DMS53 (cell line): ENCODE results near the gene SNRNP25.
"Not testable (repeated sequence)": the region's sequence is repeated elsewhere in the genome, so short reads cannot be mapped to it uniquely, and the experiment has no call there.

Source experiments
- DNase-seq: peaks from one replicate; lab custom pipeline; 2025; lab: John Stamatoyannopoulos, UW

Gene SNRNP25

DNA sequence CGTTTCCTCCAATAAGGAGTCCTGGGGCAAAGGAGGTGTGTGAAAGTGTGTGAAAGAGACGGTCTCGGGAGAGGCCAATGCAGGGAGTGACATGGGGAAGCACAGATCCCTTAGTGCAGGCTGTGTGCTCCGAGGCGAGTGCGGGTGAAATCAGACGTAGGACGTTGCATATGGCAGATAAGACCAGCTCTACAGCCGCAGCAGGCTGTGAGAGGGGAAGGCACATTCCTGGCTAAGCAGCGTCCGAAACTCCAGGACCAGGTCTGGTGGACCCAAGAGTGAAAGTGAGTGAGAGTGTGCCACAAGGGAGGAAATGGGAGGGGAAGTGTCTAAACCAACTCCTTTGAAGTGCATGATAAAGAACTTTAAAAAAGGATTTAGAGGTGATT is 11.6 kb upstream of the SNRNP25 start:
- no peak for DNase-seq

DNA sequence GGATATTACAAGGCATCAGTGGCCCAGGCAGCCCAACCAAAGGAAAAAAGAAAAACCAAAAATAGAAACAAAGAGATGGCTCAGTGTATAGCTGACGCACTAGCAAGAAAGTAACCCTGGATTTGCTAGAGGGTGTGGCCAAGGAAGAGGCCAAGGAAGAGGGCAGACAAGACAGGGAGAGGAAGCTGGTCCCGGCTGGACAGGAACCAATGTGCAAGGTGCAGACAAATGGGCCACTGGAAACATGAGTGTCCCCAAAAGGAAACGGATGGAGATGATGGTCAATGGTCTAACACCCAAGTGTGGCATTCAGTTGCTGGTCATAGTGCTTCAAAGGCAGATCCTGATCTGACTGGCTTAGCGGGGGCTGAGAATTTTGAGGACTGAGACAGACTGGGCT is 10.9 kb upstream of the SNRNP25 start:
- no peak for DNase-seq

DNA sequence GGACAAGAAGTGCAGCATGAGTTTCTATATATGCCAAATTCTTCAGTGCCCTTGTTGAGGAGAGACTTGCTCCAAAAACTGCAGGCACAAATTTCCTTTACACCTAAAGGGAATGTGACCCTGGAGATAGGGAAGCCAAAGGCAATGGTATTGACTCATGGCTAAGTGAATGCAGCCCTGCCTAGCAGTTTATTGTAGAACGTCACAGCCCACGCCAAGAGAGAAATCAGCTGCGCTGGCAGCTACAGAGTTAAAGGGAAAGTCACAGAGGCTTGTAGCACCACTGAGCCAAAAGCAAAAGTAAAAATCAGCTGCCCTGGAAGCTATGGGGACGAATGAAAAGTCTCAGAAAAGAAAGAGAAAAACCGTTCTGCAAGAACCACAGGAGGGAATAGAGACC is 10.3 kb upstream of the SNRNP25 start:
- DNase-seq = no peak

DNA sequence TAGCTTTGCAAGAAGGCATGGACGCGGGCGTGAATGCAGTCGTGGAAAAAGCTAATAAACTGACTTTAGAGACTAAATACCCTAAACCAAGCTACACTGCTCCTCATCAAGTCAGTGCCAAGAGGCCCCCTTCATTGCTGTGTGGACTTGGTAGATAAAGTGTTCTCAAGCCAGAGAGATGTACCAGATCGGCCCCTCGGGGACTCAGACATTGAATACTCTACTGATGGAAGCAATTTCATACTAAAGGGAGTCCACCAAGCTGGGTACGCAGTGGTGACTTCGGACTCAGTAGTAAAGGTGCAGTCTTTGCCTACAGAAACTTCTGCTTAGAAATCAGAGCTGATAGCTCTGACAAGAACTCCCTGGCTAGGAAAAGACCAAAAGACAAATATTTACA is 9.0 kb upstream of the SNRNP25 start:
- DNase-seq = no peak

DNA sequence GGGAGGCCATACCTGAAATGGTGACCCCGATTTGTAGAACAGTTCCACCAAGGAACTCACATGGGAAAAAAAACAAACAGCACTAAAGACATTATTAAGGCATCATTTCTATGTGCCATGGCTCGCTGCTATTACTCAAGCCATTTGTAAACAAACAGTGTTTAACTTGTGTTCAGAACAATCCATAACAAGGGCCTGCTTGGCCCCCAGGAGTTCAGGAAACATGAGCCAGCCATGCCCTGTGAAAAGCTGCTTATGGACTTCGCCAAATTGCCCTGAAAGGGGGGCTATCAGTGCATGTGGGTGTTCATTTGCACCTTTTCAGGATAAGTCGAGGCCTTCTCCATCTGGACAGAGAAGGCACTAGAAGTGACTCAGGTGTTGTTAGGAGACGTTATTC is 8.2 kb upstream of the SNRNP25 start:
- peak; percentile 69 for DNase-seq

DNA sequence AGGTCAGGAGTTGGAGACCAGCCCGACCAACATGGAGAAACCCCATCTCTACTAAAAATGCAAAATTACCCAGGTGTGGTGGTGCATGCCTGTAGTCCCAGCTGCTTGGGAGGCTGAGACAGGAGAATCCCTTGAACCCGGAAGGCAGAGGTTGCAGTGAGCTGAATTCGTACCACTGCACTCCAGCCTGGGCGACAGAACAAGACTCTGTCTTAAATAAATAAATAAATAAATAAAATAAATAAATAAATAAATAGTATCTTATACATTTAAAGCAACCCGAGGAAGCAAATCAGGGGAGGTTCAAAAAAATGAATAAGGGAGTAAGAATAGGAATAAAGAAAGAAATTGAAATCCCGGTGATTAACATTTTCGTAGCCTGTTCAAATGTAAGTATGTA is 7.1 kb upstream of the SNRNP25 start:
- not testable (repeated sequence) for DNase-seq

DNA sequence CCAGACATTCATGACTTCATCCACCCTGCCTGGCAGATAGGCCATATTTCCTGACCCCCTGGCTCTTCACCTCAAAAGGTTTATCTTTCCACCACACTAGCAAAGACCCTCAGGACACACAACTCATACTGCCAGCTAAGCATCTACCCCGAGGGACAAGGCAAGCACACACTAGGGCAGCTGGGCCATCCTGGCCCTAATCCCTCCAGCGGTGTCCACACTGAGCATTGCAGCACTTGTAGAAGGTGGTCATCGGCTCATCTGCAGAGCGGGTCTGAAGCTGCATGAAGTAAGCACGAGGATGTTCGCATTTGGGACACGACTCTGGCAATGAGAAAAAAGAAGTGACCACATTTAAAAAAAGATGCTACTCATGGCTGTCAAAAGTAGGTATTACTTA is 6.4 kb upstream of the SNRNP25 start:
- no peak for DNase-seq

DNA sequence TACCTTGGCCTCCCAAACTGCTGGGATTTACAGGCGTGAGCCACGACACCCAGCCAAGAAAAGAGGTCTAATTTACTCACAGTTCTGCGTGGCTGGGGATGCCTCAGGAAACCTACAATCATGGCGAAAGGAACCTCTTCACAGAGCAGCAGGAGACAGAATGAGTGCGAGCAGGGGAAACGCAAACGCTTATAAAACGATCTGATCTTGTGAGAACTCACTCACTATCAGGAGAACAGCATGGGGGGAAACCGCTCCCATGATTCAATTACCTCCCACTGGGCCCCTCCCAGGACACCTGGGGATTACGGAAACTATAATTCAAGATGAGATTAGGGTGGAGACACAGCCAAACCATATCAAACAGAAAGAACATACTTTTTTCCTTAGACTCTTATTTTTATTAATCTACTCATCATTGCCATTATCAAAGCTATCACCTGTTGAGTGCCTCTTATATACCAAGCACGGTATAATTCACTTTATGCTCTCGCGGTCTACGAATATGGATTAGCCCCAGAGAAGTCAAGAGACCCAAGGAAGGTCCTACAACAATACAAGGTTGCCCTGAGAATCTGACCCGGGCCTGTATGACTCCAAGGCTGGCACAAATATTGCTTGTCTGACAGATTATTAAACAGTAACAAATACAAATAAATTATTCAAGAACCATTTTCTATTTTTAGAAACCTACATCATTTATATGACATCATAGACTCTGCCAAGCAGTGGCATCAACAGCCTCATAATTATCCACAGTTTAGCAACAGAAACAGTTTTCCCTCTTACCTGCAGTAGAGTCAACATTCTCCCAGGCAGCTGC is 2.6 kb upstream of the SNRNP25 start:
- DNase-seq = no peak

DNA sequence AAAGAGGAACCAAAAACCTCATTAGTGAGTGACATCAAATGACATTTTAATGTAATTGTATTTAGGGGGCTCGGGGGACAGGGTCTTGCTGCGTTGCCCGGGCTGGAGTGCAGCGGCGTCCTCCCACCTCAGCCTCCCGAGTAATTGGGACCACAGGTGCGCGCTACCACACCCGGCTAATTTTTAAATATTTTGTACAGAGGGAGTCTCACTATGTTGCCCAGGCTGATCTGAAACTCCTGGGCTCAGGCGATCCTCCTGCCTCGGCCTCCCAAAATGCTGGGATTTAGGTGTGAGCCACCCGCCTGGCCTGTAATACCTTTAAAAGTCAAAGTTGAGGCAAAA is 581 bp downstream of the SNRNP25 start:
- DNase-seq = no peak

DNA sequence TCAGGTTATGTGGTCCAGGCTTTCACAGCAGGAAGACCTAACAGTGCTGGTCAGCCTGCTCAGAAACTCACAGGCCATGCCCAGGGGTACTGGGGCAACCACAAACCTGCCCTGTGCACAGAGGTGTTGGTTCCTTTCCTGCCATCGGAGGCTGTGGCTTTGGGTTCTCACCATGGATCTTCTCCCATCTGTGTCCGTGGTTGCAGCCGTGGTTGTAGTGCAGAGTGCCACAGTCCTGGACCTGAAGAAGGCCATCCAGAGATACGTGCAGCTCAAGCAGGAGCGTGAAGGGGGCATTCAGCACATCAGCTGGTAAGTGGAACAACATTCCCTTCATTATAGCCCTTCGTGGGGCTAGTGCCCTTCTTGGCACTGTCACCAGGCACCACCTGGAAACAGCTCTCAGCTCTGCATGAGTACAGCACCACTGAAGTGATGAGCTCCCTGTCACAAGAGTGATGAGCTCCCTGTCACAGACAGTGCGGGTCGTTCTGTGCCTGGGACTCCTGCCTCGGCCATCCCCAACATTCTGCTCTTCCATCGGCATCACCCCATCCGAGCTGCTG is 2.0 kb downstream of the SNRNP25 start:
- no peak for DNase-seq

DNA sequence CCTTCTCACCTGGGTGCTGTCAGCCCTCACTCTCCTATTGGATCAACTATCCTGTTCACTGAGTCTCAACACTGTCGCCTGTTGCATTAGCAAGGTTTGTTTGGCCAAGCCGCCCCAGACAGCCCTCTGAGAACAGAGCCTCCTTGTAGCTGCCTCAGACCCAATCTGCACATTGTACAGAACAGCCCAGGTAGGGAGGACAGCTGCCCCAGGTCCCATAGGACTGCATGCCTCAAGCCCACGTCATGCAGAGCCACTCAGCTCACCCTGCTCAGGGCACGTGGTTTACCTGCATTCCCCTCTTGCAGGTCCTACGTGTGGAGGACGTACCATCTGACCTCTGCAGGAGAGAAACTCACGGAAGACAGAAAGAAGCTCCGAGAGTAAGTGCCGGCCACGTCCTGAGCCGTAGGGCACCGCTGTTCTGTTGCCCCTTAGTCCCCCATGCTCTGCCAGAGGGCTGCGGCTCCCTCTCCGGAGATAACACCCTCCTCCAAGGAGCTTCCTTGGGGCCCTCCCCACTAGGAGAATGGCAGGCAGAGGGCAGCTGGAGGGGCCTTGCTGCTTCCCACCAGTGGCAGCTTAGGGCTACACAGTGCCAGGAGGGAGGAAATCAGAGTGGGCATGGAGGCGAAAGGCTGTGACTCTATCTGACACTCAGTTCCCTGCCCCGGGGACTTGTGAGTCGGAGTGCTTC is 2.8 kb downstream of the SNRNP25 start:
- no peak for DNase-seq

DNA sequence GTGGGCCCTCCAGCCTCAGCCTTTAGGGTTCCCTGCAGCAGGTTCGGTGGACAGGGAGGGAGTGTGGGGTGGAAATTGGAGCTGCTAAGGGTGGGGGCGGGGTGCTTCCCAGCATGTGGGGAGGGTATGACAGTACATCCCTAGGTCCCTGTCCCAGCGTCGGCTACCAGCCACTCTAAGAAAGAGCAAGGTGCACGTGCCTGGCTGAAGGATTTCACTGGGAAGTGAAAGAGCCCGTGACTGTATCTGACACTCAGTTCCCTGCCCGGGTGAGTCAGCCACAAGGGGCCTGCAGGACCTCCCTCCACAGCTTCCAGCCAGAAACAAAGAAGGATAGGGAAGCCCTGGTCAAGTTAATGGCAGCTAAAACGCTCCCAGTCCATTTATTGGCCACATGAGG is 4.1 kb downstream of the SNRNP25 start:
- DNase-seq = no peak

DNA sequence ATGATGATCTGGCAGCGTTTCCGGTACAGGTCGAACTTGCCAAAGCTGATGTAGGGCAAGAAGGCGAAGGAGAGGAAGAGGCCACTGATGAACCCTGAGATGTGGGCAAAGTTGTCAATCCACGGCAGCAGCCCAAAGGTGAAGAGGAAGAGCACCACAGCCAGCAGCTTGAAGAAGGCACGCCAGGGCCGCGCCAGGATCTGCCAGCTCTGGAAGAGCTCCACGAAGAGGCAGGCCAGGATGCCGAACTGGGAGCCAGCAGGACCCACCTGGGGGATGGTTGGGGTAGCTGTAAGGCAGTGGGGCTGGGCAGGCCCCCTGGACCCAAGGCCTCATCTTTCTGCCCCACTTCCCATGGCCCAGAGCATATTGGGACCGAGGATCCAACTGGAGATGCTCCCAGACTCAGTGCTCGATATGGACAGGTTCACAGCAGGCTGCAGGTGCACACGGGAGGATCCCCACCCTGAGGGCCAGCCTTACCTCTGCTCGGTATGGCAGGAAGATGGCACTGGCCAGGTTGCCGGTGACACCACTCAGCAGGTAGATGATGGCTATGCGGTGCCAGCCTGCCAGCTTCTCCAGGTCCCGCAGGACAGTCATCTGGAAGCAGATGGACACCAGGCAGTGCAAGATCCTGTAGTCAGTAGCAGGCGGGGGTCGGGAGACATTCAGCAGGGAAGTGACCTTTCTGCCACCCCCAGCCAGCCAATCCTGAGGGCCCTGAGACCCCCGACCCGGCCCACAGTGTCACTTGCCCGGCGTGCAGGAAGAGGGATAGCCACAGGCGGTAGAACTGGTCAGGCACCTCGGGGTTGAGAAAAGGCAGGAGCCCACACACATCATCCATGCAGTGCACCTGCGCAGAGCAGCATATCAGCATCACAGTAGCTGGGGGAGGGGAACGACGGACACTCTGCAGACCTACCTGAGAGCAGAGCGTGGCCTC is 5.1 kb downstream of the SNRNP25 start:
- no peak for DNase-seq

DNA sequence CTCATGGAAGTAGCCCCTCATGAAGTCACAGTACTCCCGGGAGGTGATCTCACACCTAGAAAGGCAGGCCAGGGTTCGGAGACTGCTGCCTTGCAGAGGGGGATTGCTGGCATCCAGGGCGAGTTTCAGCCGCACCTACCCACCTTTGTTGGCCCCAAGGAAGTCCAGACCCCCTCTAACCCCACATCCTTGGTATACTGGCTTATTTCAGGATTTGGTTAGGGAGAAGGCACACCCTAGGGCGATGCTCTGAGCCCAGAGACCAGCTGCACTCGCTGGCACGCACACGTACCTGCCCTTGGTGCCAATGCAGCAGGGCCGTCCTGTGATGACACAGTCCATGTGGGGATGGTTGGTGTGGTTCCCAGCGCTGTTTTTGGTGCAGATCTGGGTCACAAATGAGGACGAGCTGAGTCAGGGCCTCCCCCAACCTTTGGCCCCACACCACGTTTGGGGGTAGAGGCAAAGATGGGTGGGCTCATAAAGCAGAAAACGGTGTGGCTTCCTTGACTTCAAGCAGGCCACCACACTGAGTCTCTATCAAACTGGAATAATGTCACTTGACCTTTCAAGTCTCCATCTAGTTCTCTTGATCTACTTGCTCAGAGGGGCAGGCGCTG is 5.9 kb downstream of the SNRNP25 start:
- no peak for DNase-seq

DNA sequence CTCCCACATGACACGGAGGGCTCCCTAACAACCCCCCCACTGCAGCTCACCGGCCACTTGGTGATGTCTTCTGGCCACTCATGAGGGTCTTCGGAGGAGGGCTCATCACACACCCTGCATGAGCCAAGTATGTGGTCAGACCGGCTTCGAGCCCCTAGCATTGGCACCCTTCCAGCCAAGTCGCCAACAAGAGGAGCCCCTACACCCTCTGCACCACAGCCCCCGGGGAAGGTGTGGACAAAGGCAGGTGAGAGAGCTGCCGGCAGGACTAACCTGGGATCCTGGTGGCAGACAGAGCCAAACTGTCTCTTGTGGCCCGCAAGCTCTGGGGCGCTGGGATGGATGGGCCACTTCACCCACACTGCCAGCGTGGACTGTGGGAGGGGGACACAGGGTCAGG is 6.5 kb downstream of the SNRNP25 start:
- no peak for DNase-seq

DNA sequence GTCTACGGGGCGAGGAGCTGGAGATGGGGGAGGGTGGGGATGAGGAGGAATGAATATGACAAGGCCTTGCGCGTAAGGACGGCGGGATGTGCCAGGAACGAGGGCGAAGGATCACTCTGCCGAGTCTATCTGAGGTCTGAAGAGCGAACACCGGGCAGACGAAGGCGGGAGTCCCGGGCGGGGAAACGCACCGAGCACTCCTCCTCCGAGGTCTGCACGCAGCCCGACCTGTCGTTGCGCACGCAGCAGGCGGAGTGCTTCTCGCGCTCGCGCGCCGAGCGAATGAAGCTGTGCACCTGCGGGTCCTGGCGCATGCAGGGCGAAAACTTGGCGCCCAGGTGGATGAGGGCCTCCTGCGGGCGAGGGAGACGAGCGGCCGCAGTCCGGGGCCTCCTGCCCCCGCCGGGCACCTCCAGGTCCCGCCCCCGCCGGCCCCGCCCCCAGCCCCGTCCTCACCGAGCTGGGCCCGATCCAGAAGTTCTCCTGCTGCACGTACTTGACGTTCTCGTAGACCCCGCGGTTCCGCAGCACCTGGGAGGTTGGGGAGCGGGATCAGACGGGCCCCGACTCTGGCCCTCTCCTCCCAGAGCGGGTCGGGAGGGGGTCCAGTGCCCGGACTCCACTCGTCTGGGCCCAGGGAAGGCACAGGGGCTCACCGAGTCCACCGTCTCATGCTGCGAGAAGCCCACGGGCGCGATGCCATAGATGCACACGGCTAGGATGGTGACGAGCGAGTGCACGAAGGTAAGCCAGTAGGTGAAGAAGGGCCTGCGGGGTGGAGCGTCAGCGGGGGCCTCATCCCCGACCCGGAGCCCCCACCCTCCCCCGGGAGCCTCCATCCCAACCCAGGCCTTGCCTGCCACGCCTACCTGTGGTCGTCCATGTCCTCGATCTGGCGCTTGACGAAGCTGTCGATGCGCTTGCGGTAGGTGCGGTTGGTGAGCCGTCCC is 7.6 kb downstream of the SNRNP25 start:
- no peak for DNase-seq

DNA sequence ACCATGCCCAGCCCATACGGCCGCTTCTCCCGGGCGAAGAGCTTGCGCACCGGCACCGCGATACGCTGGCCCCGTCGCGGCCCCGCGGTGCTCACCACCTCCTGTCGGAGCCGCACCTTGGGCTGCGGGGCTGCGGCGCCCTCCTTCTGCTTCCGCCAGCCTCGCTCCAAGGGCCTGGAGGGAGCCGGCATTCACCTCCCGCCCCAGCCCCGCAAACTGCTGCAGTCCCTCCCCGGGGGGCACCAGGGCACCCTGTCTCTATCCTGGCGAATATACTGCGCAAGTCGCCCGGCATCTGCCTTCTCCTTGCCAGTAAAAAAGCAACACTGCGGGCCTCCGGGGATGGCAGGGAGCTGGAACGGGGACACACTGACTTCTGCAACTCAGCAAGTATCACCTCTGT is 8.3 kb downstream of the SNRNP25 start:
- no peak for DNase-seq

DNA sequence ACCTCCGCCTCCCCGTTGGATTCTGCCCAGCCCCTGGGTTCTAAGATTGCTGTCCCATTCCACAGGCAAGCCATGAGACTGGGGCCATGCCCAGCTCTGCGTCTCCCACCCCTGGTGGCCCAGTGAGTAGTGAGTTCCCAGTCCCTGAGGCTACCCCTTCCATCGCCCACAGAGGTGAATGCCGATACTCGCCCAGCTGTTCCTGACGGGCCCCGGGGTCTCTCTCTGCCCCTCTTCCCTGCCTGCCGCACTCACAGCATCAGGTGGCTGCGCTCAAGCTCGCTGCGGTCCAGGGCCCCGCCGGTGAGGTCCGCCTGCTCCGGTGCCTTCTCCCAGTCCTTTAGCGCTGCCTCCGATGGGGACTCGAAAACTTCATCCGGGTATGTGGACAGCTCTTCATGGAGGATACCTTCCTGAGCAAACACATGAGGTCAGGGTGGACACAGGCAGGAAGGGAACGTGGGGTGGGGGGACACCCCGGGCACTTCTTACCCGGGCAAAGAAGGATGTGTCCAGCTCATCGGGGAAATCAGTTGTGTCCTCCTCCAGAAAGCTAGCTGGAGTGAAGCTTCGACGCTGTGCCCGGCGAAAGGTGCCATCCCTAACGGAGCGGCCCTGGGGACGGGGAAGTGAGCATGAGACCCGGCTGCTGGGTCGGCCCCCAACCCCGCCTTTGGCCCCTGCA is 8.8 kb downstream of the SNRNP25 start:
- DNase-seq = no peak

DNA sequence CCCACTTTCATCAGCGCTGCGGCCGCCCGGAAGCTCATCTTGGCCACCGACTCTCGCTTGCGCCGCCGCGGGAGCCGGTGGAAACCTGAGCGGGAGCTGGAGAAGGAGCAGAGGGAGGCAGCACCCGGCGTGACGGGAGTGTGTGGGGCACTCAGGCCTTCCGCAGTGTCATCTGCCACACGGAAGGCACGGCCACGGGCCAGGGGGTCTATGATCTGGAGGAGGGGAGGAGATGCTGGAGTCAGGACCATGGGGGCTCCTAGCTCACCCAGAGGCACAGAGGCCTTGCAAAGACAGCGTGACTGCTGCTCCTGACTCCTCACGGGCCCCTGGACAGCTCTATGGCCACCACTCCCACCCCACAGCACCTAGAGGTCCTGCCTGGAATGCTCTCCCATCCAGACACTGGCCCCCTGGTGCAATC is 9.4 kb downstream of the SNRNP25 start:
- DNase-seq = no peak

DNA sequence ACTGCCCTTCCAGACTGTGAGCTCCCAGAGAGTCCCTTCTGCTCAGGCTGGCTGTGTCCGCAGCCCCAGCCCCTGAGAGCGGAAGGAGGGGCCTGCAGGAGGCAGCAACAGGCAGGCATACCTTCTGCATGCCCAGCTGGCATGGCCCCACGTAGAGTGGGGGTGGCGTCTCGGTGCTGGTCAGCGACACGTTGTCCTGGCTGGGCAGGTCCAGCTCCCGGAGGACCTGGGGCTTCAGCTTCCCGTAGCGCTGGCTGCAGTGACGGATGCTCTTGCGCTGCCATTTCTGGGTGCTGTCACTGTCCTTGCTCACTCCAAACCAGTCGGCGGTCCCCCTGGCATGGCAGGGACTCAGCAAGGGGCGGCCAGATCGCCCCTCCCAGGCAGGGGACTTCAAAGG is 9.8 kb downstream of the SNRNP25 start:
- no peak for DNase-seq
